GM13976 (cell line): ENCODE measurements around the gene CFAP157.

Experiments used
- DNase-seq: peaks from one replicate; pipeline ENCODE4 v3.0.0; 2012; ENCODE audit warnings: low spot score
- in situ Hi-C: fragments of 300-500 bp; cut with MboI; formaldehyde crosslinking; loops from one replicate; pipeline ENCODE4 v1.12.0; 2022; ENCODE audit warnings: low sequenced_read_pairs, mixed read lengths, inconsistent platforms; ENCODE audit not compliant: unreplicated experiment
- TF ChIP-seq, protein P1 (sequence below): IDR thresholded peaks from 2 replicates; pipeline ENCODE4 v1.5.1; 2012; ENCODE audit warnings: borderline replicate concordance, mild to moderate bottlenecking; ENCODE audit not compliant: insufficient read depth; ENCODE audit errors: extremely low read depth, missing control alignments, control extremely low read depth

The CFAP157 gene

DNA sequence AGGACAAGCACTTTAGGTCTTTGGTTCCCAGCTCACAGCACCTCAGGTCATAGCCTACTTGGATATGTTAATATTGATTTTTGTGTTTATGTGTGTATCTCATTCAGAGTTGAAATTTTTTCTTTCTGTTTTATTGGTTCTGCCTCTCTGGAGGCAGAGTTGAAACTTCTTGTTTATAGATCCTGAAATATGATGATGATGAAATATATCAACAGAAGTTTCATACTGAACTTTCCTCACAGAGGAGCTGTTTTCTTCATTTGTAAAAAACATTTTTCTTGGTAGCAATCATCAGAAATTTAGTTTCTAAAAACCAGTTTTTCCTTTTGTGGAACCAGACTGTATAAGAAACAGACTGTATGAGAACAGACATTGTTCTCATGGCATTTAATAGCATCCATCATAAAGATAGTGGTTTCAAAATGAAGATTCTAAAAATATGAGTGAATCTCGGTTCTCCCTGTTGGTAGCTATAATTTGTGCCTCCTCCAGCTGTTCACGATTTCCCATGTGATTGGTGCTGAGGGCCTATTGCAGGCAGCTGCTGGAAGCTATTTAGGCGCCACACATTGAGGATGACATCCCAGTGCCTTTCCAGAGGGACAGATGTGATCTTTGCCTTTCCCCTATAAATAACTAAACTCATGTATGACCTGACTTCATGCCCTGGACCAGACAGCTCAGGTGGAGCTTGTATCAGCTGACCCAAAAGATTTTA is 39.5 kb upstream of the CFAP157 start:
- DNase-seq = no peak
- in situ Hi-C loops = no loop called here
- TF ChIP-seq, protein P1, sequence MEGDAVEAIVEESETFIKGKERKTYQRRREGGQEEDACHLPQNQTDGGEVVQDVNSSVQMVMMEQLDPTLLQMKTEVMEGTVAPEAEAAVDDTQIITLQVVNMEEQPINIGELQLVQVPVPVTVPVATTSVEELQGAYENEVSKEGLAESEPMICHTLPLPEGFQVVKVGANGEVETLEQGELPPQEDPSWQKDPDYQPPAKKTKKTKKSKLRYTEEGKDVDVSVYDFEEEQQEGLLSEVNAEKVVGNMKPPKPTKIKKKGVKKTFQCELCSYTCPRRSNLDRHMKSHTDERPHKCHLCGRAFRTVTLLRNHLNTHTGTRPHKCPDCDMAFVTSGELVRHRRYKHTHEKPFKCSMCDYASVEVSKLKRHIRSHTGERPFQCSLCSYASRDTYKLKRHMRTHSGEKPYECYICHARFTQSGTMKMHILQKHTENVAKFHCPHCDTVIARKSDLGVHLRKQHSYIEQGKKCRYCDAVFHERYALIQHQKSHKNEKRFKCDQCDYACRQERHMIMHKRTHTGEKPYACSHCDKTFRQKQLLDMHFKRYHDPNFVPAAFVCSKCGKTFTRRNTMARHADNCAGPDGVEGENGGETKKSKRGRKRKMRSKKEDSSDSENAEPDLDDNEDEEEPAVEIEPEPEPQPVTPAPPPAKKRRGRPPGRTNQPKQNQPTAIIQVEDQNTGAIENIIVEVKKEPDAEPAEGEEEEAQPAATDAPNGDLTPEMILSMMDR = no peak

DNA sequence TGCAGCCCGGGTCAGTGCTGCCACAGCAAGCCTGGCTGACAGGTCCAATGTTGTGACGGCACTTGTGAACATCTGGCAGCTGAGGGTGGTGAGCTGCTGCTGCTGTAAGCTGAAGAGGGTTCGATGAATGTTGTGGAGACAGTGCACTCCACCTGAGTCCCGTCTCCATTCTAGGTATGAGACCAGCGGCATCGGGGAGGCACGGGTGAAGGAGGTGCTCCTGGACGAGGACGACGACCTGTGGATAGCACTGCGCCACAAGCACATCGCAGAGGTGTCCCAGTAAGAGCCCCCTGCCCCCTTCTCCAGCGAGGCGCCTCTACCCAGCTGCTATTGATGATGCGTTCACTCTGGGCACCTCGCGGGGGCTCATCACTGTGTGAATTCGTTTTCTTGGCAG is 38.9 kb upstream of the CFAP157 start:
- TF ChIP-seq, protein P1 = no peak
- in situ Hi-C loops = no loop called here
- DNase-seq = no peak

DNA sequence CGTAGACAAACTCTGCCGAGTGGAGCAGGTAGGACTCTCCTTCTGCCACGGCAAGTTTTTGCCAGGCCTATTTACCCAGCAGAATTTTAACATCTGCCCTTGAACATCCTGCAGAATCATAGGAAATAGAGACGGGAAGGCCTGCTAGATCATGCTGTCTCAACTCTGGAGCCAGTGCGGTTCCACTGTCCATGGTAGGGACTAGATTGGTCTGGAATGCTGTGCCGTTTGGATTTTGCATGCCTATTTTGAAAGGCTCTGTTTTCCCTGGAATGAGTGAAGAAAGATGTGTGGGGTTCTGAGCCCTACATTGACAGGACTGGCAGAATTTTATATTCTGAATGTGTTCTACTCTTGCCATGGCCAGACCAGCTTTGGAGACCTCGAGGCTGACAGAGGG is 33.6 kb upstream of the CFAP157 start:
- TF ChIP-seq, protein P1 = no peak

DNA sequence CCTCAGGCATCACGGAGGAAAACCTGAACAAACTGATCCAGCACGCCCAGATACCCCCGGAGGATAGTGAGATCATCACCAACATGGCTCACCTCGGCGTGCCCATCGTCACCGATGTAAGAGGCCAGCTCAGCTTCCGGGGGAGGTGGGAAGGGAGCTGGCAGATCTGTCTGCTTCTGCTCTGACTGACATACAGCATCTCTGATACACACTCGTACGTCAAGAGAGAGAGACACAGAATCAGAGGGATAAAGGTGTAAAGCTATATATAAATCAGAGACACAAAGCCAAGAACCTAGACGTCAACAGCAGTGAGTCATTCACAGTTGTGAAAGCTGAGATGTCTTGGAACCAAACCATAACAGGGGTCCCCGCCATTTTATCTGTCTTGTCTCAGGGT is 30.1 kb upstream of the CFAP157 start:
- DNase-seq = no peak
- TF ChIP-seq, protein P1 = no peak
- in situ Hi-C loops = no loop called here

More for the DNA sequence above, 33.6 kb upstream of the CFAP157 start:
- DNase-seq = no peak
- in situ Hi-C loops = no loop called here

DNA sequence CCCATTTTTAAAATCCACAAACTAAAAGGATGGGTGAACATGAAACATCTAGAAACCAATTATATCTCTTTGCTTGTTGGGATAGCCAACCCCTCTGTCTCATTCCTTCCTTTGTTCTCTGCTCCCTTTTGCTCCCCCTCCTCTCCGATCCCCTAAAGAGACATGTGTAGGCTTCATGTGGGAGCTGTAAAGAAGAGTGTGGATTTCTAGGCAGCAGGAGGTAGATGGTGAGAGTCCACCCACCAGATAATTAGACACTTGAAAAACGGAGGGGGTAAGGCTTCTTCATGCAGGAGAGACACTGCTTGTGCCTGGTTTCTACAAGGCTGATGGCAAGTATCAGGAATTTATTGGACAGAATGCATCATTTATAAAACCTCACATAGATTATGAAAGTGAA is 27.3 kb upstream of the CFAP157 start:
- TF ChIP-seq, protein P1 = no peak
- in situ Hi-C loops = no loop called here

DNA sequence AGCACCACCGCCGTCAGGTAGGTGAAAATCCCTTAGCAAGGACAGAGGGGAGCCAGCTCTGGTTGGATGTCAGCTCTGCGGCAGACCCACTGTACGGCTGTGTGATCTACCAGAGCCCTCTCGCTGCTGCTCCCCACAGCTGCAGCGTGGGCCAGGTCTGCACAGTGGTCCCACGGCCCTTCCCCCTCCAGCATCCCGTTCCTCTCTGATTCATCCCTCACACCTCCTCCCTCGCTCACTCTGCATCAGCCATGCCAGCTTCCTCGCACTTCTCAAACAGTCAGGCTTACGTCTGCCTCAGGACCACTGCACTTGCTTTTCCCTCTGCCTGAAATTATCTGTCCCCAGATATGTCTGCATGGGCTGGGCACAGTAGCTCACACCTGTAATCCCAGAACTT is 26.6 kb upstream of the CFAP157 start:
- in situ Hi-C loops = no loop called here
- no peak for DNase-seq
- TF ChIP-seq, protein P1 = no peak

More for the DNA sequence above, 27.3 kb upstream of the CFAP157 start:
- DNase-seq = no peak
